NB4 (cell line): ENCODE results near the gene ITGB3.

Experiments
- DNase-seq: peaks from one replicate; pipeline ENCODE4 v3.0.0; 2010; ENCODE audit warnings: low read depth
- H3K4me3 ChIP-seq: one replicate; pipeline ENCODE4 v1.5.1; 2011; ENCODE audit warnings: mild to moderate bottlenecking, low read depth, low read length, moderate library complexity
- MYC ChIP-seq: IDR thresholded peaks from 2 replicates; pipeline ENCODE4 v1.6.1; 2011; ENCODE audit warnings: low read depth, low read length
- POLR2A ChIP-seq: IDR thresholded peaks from 2 replicates; pipeline ENCODE4 v1.6.1; 2011; ENCODE audit warnings: mild to moderate bottlenecking; ENCODE audit not compliant: insufficient read length; ENCODE audit errors: extremely low read depth
- TF ChIP-seq, protein P1 (sequence below): IDR thresholded peaks from 2 replicates; pipeline ENCODE4 v1.6.1; 2011; ENCODE audit warnings: low read depth, low read length
- TF ChIP-seq, protein P2 (sequence below): IDR thresholded peaks from one replicate; pipeline ENCODE4 v1.5.1; 2012; ENCODE audit warnings: low read depth, low read length

ITGB3 gene

DNA sequence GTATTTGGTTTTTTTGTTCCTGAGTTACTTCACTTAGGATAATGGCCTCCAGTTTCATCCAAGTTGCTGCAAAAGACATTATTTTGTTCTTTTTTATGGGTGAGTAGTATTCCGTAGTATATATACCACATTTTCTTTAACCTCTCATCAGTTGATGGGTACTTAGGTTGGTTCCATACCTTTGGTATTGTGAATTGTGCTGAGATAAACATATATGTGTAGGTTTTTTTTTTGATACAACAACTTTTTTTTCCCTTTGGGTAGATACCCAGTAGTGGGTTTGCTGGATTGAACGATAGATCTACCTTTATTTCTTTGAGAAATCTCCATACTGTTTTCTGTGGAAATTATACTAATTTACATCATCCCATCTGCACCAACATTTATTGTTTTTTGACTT lies 76.9 kb downstream of the ITGB3 start:
- DNase-seq: no peak
- no peak overlapping the region for H3K4me3 ChIP-seq
- no peak for TF ChIP-seq POLR2A
- TF ChIP-seq, protein P1, sequence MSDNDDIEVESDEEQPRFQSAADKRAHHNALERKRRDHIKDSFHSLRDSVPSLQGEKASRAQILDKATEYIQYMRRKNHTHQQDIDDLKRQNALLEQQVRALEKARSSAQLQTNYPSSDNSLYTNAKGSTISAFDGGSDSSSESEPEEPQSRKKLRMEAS: no peak
- TF ChIP-seq, protein P2, sequence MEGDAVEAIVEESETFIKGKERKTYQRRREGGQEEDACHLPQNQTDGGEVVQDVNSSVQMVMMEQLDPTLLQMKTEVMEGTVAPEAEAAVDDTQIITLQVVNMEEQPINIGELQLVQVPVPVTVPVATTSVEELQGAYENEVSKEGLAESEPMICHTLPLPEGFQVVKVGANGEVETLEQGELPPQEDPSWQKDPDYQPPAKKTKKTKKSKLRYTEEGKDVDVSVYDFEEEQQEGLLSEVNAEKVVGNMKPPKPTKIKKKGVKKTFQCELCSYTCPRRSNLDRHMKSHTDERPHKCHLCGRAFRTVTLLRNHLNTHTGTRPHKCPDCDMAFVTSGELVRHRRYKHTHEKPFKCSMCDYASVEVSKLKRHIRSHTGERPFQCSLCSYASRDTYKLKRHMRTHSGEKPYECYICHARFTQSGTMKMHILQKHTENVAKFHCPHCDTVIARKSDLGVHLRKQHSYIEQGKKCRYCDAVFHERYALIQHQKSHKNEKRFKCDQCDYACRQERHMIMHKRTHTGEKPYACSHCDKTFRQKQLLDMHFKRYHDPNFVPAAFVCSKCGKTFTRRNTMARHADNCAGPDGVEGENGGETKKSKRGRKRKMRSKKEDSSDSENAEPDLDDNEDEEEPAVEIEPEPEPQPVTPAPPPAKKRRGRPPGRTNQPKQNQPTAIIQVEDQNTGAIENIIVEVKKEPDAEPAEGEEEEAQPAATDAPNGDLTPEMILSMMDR: no peak
- no peak for TF ChIP-seq MYC

DNA sequence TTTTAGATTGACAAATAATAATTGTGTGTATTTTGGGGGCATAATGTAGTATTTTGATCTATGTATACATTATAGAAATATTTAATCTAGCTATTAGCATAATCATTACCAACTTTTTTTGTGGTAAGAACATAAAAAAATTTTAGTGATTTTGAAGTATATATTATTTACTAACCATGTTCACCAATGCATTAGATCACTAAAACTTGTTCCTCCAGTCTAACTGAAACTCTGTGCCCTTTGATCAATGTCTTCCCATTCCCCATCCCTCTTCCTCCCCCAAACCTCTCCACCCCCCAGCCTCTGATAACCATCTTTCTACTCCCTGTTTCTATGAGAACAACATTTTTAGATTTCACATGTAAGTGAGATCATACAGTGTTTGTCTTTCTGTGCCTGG lies 78.7 kb downstream of the ITGB3 start:
- no peak overlapping the region for H3K4me3 ChIP-seq
- TF ChIP-seq POLR2A (no peak), MYC (no peak)
- TF ChIP-seq, protein P1: no peak
- TF ChIP-seq, protein P2: no peak
- no peak for DNase-seq

DNA sequence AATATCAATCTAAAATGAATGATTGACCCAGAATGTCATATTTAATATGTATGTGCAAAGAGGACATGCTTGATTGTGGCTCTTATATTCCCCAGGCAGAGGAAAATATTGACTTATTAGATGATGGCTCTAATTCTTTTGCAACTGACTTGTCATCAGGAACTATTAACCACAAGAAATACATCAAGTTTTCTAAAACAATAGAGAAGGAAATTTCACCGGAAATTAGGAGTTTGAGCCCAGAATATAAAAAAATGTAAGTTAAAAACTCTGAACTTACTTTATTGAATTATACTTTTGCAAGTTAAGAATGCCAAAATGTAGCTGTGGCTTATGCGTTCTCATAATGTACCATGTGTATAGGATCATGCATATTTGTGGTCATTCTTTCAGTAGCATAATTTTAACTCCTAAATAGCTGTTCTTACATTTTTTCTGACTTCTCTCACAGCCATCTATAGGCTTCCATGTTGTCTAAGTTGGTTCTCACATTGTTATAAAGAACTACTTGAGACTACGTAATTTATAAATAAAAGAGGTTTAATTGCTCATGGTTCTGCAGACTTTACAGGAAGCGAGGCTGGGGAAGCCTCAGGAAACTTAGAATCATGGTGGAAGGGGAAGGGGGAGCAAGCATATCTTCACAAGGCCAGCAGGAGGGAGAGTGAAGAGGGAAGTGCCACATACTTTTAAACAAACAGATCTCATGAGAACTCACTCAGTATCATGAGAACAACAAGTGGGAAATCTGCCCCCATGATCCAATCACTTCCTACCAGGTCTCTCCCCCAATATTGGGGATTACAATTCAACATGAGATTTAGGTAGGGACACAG lies 81.7 kb downstream of the ITGB3 start:
- H3K4me3 ChIP-seq: no peak overlapping the region
- peak; percentile 10 for DNase-seq
- TF ChIP-seq, protein P2: no peak
- TF ChIP-seq, protein P1: no peak
- TF ChIP-seq MYC (no peak), POLR2A (no peak)

DNA sequence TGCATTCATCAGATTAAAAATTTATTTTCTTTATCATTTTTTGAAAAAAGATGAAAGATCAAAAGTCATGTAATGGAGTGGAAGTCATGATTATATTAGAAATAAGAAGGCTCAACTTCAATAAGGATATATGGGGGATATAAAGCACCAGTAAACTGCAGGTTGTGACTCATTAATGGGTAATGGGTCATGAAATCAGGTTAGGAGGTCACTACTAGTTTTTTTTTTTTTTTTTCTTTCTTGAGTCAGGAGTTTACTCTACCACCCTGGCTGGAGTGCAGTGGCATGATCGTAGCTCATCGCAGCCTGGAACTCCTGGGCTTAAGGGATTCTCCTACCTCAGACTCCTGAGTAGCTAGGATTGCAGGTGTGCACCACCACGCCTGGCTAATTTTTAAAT lies 84.4 kb downstream of the ITGB3 start:
- H3K4me3 ChIP-seq: no peak overlapping the region
- DNase-seq: no peak
- TF ChIP-seq, protein P1: no peak
- no peak for TF ChIP-seq POLR2A
- TF ChIP-seq MYC: no peak
- TF ChIP-seq, protein P2: no peak

DNA sequence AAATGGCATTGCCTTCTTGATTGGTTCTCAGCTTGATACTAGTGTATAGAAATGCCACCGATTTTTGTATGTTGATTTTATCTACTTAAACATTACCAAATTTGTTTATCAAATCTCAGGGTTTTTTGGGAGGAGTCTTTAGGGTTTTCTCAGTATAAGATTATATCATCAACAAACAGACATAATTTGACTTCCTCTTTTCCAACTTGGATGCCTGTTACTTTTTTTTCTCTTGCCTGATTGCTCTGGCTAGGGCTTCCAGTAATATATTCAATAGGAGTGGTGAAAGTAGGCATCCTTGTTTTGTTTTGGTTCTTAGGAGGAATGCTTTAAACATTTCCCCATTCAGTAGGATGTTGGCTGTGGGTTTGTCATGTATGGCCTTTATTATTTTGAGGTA lies 99.2 kb downstream of the ITGB3 start:
- TF ChIP-seq, protein P1: no peak
- TF ChIP-seq, protein P2: no peak
- TF ChIP-seq POLR2A: no peak
- no peak for TF ChIP-seq MYC
- no peak overlapping the region for H3K4me3 ChIP-seq
- DNase-seq: peak; percentile 8

DNA sequence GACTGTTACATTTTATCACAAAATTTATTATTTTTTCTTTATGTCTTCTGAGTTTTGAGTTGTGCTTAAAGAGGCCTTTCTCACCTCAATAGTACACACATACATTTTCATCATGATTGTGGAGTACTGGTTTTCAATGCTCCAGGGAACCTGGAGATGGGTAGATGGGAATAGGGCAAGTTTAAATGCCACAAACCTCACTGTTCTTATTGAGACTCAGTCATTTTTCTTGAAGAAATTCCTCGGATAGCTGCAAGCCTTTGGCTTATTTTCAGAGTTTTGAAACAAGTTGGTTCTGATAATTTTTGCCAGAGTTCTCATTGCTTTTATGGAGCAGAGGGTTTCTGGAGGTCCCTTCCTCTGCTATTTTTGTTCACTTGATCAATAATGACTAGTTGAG lies 105.0 kb downstream of the ITGB3 start:
- TF ChIP-seq MYC: no peak
- TF ChIP-seq, protein P1: no peak
- no peak for TF ChIP-seq POLR2A
- TF ChIP-seq, protein P2: no peak

More for the DNA sequence above, 105.0 kb downstream of the ITGB3 start:
- no peak overlapping the region for H3K4me3 ChIP-seq
- DNase-seq: no peak
